ENCODE results near the gene DKK1.

DNA sequence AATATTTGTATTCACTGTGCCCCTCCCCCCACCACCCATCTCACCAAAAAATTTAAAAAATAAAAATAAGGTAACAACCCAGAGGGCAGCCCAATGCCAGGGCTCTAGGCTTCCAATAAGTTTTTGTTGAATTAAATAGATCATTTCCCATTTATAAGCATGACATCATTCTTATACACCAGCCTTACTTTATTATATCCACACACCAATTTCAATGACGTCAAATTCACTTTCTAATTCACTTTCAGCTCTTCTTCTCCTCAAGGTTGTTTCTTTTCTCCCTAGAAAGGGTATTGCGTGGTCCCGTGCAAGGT lies 1.2 kb upstream of the DKK1 start:
- TF ChIP-seq POLR2AphosphoS5 (IDR thresholded peaks at IDR 0.05) (no peak), POLR2A (IDR thresholded peaks at IDR 0.05) (no peak)
- TF ChIP-seq, protein P1, sequence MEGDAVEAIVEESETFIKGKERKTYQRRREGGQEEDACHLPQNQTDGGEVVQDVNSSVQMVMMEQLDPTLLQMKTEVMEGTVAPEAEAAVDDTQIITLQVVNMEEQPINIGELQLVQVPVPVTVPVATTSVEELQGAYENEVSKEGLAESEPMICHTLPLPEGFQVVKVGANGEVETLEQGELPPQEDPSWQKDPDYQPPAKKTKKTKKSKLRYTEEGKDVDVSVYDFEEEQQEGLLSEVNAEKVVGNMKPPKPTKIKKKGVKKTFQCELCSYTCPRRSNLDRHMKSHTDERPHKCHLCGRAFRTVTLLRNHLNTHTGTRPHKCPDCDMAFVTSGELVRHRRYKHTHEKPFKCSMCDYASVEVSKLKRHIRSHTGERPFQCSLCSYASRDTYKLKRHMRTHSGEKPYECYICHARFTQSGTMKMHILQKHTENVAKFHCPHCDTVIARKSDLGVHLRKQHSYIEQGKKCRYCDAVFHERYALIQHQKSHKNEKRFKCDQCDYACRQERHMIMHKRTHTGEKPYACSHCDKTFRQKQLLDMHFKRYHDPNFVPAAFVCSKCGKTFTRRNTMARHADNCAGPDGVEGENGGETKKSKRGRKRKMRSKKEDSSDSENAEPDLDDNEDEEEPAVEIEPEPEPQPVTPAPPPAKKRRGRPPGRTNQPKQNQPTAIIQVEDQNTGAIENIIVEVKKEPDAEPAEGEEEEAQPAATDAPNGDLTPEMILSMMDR (IDR thresholded peaks at IDR 0.05 in 8 of 11, conservative IDR thresholded peaks at IDR 0.05 in 3 of 11), result no peak

All from spleen (tissue), 7 donors.